Stimulated activated CD4-positive, alpha-beta T cell treated with anti-CD3 and anti-CD28 coated beads, Interleukin-12 subunit alpha, Interleukin-12 subunit beta, amount 100 ng/mL, for 48 hours (primary cell): Measurements from ENCODE around the gene IFNA21.
"Not testable (repeated sequence)": the region's sequence is repeated elsewhere in the genome, so short reads cannot be mapped to it uniquely, and the experiment has no call there.

ENCODE experiments used
- DNase-seq, 3 donors: peaks; one replicate each; pipeline ENCODE4 v3.0.0-alpha.2; 2020; ENCODE audit warnings: low read depth in 2 of 3, low spot score in 1 of 3

IFNA21 gene

DNA sequence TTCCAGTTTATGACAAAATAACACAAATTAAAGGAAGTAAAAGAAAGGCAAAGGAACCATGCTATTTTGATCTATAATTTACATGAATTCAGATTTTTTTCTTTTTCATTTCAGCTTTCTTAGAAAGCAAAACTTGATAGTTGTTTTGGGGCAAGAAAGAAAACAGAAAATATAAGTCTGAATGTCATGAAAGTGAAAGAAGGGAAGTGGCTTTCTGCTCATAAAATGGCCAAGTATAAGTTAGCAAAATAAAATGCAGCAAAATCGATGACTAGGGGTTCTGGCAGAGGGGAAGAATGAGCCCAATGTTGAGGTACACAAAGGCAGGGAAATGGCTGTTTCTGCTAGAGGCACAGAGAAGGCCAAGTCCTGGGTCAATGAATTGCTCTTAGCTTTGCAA is 21.9 kb downstream of the IFNA21 start:
- DNase-seq, result no peak

DNA sequence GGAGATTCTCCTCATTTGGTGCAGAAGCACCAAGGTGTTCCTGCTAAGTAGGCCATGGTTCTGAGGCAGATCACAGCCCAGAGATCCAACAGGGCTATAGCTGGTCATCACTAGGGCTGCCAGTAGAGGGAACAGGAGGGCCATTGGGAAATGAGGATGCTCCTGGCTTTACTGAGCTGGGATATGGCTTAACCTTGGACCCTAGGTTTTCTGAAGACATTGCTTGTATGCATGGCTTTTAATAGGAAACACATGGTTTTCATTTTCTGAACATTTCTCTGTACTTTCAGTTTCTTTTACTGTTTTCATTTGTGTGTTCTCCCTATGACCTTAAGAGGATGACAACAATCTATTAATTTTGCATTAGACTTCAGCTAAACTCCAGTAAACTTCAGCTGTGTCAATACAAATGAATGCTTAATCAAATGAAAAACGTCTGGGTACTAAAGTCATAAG is 25.0 kb downstream of the IFNA21 start, which contains the start of gene IFNW1:
Gene IFNW1, minus strand, starts transcription at position 406 of the 456 bp plus-strand sequence. Its CDS starts 262 bp downstream, at position 144.
- DNase-seq, result no peak

DNA sequence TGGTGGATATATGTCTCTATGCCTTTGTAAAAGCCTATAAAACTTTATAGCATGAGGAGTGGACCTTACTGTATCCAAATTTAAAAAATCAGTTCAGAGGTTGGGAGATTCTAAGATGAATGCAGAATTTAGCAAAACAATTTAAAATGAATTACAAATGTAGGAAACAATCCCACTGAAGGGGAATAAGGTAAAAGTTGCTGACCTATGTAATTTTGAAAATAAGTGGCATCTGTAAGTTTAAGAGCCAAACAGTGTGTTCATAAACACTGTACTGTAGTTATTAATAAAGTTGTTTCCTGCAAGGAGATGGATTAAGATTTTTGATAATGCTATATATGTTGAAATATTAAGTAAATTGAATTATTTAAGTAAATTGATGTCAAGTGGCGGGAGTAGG is 29.4 kb downstream of the IFNA21 start:
- DNase-seq, result no peak

DNA sequence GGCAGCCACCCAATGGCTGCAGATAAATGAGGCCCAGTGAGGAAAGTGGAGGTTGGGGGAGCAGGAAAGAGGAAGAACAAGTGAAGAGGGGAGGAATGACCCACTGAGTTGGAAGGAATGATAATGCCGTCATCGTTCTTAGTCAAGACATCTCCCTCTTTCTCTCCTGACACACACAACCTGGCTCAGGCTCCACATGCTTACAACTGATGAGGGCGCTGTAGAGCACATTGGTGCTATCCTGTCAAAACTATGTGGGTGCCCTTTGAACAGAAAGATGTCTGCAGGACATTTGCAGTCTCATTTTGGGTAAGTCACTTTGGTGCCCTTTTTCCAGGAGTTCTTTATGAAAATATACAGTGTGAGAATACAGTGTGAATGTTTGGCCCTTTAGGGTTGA is 30.7 kb downstream of the IFNA21 start:
- no peak for DNase-seq

DNA sequence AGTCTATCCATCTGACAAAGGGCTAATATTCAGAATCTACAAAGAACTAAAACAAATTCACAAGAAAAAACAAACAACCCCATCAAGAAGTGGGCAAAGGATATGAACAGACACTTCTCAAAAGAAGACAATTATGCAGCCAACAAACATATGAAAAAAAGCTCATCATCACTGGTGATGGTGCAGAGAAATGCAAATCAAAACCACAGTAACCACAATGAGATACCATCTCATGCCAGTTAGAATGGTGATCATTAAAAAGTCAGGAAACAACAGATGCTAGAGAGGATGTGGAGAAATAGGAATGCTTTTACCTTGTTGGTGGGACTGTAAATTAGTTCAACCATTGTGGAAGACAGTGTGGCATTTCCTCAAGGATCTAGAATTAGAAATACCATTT is 38.3 kb downstream of the IFNA21 start:
- DNase-seq, result not testable (repeated sequence)

DNA sequence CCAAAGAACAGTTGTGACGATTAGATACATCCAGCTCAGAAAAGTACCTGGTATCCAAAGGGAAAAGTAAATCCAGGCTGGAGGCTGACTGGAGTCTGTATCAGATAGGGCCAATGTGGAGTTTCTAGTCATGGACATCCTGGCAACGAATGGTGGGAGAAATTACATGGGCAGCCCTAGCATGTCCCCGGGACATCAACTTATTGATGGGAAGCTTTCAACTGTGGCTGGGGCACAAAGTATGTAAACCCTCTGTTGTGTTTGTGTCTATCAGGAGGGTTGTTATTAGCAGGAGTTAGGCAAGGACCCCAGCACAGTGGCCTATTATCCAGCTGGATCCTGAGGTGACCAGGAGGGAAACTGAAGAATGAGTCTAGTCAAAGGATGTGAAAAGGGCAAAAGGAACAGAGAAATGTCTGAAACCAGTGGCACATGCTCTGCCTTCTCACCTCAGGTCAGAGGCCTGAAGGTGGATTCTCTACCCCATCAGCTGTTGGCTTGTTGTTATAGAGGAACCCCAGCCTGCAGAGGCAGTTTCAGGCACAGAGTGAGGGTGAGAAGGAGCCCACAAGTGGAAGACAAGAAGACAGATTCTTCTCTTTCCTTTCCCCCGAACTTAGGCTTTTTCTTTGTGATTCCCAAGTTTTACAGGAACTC is 44.7 kb downstream of the IFNA21 start:
- DNase-seq, result no peak

DNA sequence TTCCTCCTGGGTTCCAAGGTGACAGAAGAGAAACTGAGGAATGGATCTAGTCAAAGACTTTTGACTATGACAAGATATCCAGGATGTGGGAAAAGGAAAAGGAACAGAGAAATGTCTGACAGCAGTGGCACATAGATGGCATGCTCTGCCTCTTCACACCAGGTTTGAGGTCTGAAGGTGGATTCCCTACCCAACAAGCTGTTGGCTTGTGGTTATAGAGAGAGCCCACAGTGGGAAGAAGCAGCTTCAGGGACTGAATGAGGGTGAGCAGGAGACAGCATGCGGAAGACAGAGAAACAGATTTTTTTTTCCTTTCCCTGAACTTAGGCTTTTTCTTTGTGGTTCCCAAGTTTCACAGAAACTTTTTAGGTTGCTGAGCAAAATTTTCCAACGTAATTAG is 45.4 kb downstream of the IFNA21 start:
- no peak for DNase-seq

DNA sequence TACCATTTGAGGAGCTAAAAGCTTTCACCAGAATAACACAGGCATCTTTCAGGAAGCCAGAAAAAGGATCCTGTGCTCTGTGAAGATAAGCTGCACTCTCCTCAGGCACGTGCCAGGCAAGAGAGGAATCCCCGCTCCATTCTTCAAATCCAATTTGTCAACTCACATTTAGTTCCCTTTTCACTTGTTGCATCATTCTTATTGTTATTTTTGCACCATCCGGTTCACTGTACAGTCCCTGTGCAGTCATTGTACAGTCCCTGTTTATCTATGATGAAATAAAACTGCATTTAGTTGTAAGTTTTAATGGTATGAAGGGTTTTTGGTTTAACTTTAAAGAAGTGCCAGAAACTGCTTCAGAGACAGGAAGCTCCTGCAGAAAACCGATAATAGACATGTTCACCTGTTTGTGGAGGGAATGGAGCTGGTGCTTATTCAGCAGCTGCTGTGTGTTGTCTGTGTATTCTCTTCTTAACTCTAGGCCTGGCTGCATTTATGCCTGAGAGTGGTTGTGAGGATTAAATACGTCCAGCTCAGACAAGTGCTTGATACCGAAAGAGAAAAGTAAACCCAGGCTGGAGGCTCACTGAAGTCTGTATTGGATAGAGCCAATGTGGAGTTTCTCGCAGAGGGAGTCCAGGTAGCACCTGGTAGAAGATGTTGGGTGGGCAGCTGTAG is 47.2 kb downstream of the IFNA21 start:
- no peak for DNase-seq
